H7 (cell line): ENCODE results near the gene FMN1. TPM values are rescaled to one million over a fixed set of nuclear protein-coding genes. Genes with fewer than 3 reads are reported as not detected.

Experiments
- DNase-seq: peaks from one replicate; pipeline ENCODE4 v3.0.0; 2012
- H3K27me3 ChIP-seq: 2 replicates; pipeline ENCODE4 v1.6.0; 2011; ENCODE audit warnings: mild to moderate bottlenecking, low read length; ENCODE audit not compliant: control insufficient read depth, insufficient read depth
- H3K36me3 ChIP-seq: replicated peaks from 2 replicates; pipeline ENCODE4 v1.5.1; 2011; ENCODE audit warnings: low read length; ENCODE audit not compliant: control insufficient read depth, insufficient read depth
- H3K4me3 ChIP-seq: 2 replicates; pipeline ENCODE4 v1.5.1; 2011; ENCODE audit warnings: low read depth, mild to moderate bottlenecking, control low read depth, low read length, moderate library complexity; ENCODE audit not compliant: insufficient read depth
- total RNA-seq: library from RNA; depleted of rRNA; stranded (reverse); fragments of >200 nt; shearing (Covaris generic); gene quantifications from 2 replicates; pipeline ENCODE4 v1.2.3, GENCODE V29; 2014

The FMN1 gene
- total RNA-seq, 1 experiment from 2014 or later: 1.7 TPM

DNA sequence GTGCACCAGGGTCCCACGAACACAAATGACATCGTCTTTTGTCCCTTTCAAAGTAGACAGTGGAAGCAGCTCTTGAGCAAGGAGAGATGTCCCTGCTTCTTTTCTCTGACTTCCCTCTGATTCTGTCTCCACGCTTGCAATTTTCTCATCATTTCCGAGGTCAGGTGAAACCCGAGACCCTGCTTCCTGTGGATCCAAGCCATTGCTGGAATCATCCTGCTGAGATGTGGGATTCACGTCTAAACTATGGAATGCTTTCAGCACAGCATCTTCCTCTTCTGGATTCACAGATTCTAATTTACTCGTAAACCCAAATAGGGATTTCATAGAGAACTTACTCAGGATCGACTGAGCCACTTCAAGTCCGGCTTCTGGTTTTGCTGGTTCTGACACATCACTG lies 127.1 kb downstream of the FMN1 start:
- DNase-seq: peak; percentile 37
- Histone ChIP-seq H3K4me3 (peak overlapping the region; percentile 16; the same call in 1 of the 2 replicates), H3K36me3 (no peaks in the 10 kb centered on the region), H3K27me3 (no peaks in the 10 kb centered on the region)

DNA sequence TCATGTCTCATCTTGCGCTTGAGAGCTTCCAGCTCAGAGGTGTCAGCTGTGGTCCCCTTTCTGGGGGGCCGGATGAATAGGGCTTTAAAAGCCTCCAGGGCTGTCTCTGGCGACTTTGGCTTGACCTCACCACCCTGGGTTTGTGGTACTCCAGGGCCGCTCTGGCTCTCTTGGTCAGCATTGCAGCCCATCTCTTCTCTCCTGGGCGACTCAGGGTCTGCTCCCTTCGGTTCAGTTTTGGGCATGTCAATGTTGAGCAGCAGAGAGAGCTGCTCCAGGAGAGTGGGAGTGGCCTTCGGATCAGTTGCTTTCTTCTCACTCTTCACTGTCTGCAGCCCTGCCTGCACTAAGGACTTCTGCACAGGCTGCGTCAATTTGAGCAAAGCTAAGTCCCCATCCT lies 127.9 kb downstream of the FMN1 start:
- no peak for DNase-seq
- H3K4me3 ChIP-seq: no peak overlapping the region
- no peaks in the 10 kb centered on the region for H3K27me3 ChIP-seq
- H3K36me3 ChIP-seq: no peaks in the 10 kb centered on the region

DNA sequence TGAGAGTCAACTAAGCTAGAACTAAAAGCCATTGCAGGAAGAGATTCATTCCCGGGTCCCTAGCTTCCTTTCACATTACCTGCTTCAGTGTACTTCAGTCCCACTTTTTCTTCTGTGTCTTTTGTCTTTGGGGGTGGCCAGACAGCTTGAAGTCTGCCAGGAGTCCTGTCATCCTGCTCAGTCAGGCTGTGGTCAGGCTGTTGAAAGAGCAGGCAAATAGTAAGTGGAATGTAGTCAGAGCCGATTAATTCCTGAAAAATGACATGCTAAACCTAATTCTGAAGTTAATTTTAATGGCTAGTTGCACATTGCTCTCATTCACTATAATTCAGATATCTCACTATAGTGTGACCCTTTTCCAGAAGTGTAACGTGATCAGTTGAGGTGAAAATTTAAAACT lies 129.6 kb downstream of the FMN1 start:
- H3K27me3 ChIP-seq: no peaks in the 10 kb centered on the region
- no peak for DNase-seq
- no peak overlapping the region for H3K4me3 ChIP-seq

DNA sequence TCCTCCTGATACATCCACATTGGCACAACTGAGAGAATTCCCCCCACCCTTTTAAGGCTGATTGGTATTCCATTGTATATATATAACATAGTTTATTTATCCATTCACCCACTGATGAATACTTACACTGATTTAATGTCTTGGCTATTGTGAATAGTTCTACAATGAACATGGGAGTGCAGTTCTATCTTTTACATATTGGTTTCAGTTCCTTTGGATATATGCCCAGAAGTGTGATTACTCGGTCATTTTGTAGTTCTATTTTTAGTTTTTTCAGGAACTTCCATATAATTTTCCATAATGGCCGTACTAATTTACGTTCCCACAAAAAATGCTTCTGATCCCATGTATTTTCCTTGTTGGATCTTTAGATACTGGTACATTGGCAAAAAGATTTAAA lies 135.3 kb downstream of the FMN1 start:
- Histone ChIP-seq H3K27me3 (no peaks in the 10 kb centered on the region), H3K4me3 (no peak overlapping the region), H3K36me3 (no peaks in the 10 kb centered on the region)
- no peak for DNase-seq

More for the DNA sequence above, 129.6 kb downstream of the FMN1 start:
- no peaks in the 10 kb centered on the region for H3K36me3 ChIP-seq

DNA sequence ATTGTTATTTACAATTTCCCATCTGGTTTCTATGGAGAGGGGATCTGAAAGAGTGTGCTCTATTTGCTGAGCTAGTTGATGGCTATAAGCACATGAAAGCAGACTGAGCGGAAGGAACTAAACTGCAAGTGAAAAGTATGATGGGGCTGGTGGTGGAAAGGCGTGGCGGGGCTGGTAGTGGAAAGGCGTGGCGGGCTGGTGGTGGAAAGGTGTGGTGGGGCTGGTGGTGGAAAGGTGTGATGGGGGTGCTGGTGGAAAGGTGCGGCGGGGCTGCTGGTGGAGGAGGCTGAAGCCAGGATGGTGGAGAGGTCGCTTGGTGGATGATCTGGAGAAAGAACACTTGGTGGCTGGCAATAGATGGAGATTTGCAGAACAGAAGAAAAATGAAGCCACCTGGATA lies 136.7 kb downstream of the FMN1 start:
- no peak for DNase-seq
- no peak overlapping the region for H3K4me3 ChIP-seq
- H3K27me3 ChIP-seq: no peaks in the 10 kb centered on the region
- H3K36me3 ChIP-seq: no peaks in the 10 kb centered on the region

DNA sequence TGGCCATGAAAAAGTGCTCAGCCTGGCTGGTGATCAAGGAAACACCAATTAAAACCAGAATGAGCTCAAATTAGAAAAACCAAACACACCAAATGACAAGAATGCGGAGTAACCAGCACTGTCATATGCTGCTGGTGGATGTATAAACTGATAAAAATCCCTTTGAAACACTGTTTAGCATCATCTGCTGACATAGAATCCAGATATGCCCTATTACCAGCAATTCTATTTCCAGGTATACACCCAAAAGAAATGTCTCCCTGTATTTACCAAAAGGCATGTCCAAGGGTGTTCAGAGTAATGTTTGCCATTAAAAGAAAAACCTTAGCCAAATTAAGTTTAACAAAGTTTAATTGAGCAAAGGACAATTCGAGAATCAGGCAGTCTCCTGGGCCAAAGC lies 138.6 kb downstream of the FMN1 start:
- no peak for DNase-seq
- Histone ChIP-seq H3K27me3 (no peaks in the 10 kb centered on the region), H3K36me3 (no peaks in the 10 kb centered on the region), H3K4me3 (no peak overlapping the region)

DNA sequence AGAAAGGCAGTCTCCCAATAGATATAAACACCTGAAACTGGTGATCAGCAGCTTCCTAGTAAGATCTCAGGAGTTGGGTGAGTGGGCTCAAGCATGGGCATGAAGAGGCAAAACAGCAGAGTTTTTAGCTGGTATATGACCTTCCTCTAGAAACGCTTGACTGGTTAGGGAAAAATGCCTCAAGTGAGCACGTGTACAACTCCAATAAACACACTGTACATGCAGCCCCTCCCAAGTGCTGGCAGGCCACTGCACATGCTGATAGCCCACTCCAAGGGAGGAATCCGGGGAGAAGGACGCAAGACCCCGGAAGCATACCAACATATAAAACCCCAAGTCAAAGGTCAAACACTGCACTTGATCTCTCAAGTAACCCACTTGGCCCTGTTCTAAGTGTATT lies 143.0 kb downstream of the FMN1 start:
- no peaks in the 10 kb centered on the region for H3K36me3 ChIP-seq
- no peak overlapping the region for H3K4me3 ChIP-seq
- H3K27me3 ChIP-seq: no peaks in the 10 kb centered on the region
- DNase-seq: no peak

DNA sequence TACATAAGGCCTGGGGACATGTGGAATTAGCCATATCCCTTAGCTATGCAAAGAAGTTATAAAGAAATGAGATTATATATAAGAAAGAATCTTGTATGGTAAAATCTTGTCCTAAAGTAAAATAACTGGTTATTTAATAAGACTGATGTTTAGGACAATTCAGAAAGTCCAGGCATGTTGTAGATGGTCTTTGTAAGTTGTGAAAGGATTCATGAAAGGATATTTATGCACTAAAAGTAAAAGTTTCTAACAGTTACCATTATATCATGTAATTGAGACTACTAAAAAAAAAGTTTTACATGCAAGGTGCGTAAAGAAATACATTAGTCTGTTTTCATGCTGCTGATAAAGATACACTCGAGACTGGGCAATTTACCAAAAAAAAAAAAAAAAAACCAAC lies 146.3 kb downstream of the FMN1 start:
- no peak for DNase-seq
- H3K4me3 ChIP-seq: no peak overlapping the region
- H3K36me3 ChIP-seq: no peaks in the 10 kb centered on the region
- no peaks in the 10 kb centered on the region for H3K27me3 ChIP-seq

DNA sequence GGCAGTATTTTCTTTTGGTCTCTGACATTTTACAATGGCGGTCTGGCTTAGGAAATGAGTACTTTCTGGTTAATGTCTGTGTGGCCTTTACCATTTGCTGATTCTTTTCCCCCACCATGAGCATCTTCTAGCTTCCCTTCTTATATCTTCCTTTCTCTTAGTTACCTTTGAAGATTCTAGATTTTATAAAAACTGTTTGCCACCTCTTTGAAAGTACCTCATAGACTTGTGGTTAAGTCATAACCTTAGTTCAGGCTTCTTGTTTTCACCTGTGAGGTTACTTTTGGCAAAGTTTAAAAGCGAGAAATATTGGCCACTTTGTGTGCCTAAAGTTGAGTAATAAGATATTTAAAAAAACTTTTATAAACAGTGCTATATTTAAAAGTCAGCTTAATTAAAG lies 147.4 kb downstream of the FMN1 start:
- Histone ChIP-seq H3K36me3 (no peaks in the 10 kb centered on the region), H3K4me3 (no peak overlapping the region), H3K27me3 (no peaks in the 10 kb centered on the region)
- no peak for DNase-seq

DNA sequence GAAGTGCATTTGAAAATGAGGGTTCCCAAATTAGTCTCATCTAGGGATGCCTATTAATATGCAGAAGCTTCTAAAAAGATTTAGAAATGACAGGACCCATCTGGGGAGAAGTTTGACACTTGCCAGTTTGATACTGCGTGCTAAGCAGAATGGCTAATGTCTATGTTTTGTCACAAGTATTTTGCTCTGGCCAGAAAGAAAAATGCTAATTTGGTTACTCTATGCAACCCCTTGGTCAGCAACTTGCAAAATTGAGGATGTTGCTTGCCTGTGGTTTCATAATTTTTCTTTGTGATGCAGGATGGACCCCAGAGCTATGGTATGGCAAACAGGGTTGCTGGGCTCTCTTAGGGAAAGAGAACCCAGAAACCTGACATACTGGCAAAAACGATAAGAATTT lies 148.2 kb downstream of the FMN1 start:
- no peak overlapping the region for H3K4me3 ChIP-seq
- no peaks in the 10 kb centered on the region for H3K27me3 ChIP-seq
- no peaks in the 10 kb centered on the region for H3K36me3 ChIP-seq
- DNase-seq: no peak

DNA sequence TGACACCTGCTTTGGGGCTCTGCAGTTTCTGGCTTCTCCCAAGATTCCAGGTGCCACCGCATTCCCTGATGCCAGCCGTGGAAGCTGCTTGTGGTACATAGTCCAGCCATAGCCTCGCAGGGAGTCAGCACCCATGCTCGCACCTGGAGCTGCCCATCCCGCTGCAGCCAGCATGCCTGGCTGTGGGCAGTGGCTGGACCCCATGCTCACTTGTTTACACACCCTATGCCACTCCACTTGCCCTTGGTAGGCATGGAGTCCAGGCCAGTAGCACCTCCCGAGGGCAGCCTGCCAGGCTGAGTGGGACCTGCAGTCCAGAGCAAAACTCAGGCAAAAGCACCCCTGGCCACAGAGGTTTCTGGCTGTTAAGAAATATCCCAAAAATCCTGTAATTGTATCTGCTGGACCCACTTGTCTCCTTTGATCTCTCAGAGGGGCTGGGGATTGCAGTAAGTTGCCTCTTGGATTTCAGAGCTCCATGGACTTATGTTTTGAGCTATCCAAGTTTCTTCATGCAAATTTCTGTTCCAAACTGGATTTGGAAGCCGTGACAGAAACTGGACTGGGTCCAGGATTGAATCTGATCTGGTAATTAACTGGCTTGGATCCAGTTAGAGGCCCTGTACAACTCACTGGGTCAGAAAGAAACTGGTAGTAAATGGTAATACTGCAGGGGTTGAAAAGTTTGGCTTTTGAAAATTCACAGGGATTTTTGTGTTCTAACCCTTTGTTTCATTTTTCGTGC lies 149.3 kb downstream of the FMN1 start:
- no peaks in the 10 kb centered on the region for H3K27me3 ChIP-seq
- H3K4me3 ChIP-seq: no peak overlapping the region
- no peak for DNase-seq
- H3K36me3 ChIP-seq: no peaks in the 10 kb centered on the region

DNA sequence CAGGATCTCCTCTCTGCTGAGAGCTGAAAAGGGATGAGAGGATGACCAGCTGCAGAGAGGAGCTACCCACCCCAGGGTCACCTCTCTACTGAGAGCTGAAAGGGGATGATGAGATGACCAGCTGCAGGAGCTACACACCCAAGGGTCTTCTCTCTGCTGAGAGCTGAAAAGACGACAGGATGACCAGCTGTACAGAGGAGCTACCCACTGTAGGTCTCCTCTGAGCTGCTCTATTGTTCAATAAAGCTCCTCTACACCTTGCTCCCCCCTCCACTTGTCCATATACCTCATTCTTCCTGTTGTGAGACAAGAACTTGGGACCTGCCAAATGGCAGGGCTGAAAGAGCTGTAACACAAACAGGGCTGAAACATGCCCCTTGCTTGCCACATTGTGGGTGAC lies 149.9 kb downstream of the FMN1 start:
- no peak overlapping the region for H3K4me3 ChIP-seq

DNA sequence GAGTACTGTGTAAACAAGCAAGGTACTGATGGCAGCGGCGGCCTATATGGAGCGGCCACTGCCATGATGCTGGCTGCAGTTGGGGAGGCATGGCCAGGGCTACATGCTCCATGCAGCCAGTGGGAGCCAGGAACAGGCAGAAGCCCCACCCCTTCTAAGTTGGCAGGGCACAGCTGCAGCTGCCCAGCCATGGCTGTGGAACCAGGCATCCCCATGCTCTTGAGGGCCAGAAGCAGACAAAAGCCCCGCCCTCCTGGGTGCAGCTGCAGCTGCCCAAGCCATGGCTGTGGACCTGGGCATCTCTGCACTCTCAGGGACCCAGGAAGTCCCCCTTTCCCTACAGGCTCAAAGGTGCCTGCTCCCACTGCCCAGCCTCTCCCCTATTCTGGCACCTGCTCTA lies 150.9 kb downstream of the FMN1 start:
- Histone ChIP-seq H3K4me3 (no peak overlapping the region), H3K27me3 (no peaks in the 10 kb centered on the region), H3K36me3 (no peaks in the 10 kb centered on the region)
- DNase-seq: no peak

More for the DNA sequence above, 149.9 kb downstream of the FMN1 start:
- DNase-seq: no peak
- H3K27me3 ChIP-seq: no peaks in the 10 kb centered on the region
- H3K36me3 ChIP-seq: no peaks in the 10 kb centered on the region

DNA sequence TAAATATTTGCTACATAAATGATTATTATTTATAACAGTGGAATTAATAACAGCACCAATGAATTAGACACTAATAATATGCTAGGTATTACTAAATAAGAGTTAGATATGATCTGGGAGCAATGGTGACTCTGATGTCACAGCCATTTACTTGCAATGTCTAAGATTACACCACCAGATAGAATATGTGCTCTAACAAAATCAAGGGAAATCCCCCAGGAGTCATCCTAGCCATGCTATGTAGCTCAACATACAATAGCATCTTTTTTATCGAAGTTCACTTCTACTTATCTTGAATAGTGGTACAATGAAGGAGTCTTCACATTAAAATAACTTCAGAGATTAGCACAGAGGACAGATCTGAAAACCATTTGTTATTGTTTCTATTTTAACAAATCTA lies 154.0 kb downstream of the FMN1 start:
- no peak overlapping the region for H3K4me3 ChIP-seq
- no peaks in the 10 kb centered on the region for H3K36me3 ChIP-seq
- DNase-seq: no peak
- H3K27me3 ChIP-seq: no peaks in the 10 kb centered on the region

DNA sequence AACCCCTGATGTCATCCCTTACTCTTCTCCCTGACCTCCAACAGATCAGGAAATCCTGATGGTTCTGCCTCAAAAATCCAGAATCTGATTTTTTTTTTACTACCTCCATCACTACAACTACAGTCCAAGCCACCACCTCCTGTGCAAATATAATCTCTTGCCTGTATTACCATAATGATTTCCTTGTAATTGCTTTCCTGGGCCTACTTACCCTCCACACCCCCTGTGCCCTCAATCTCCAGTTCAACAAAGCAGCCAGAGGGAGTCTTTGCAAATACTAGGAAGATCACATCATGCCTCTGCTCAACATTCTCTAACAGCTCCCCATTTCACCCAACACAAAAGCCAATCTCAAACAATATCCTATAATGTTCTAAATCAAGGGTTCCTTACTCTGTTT lies 159.9 kb downstream of the FMN1 start:
- DNase-seq: no peak
- no peaks in the 10 kb centered on the region for H3K36me3 ChIP-seq
- no peaks in the 10 kb centered on the region for H3K27me3 ChIP-seq
- H3K4me3 ChIP-seq: no peak overlapping the region

DNA sequence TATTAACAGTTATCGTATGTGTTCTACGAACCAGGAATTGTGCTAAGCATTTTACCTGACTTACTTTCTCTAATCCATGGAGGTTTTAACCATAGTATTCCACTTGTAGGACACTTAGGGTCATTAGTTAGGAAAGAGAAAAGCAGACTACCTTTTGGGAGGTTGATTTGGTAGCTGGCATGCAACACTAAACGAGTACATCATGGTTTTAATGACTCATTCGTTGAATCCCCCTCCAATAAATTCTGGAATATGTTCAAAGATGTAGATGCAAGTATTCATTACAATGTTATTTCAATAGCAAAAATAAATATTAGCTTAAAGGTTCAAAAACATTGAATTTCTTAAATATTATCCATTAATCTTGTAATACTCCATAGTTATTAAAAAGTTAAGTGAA lies 162.5 kb downstream of the FMN1 start:
- DNase-seq: no peak
- Histone ChIP-seq H3K27me3 (no peaks in the 10 kb centered on the region), H3K4me3 (no peak overlapping the region), H3K36me3 (no peaks in the 10 kb centered on the region)
